AG04450 (cell line): ENCODE data around the gene PIP5K1B. TPM values are rescaled to one million over a fixed set of nuclear protein-coding genes. Genes with fewer than 3 reads are reported as not detected.

Source experiments
- CTCF ChIA-PET: fragments of 300-600, 350-600 bp; formaldehyde crosslinking; extraction: SDS; loops from one replicate; lab custom pipeline; 2022; ENCODE audit warnings: antibody characterized with exemption, inconsistent platforms; lab: Charles Lee
- POLR2A ChIA-PET: fragments of 350-600 bp; formaldehyde crosslinking; extraction: SDS; loops from one replicate; lab custom pipeline; 2021; ENCODE audit warnings: antibody characterized with exemption, inconsistent platforms; lab: Yijun Ruan, JAX
- DNase-seq: peaks from one replicate; pipeline ENCODE4 v3.0.0-alpha.2; 2011; ENCODE audit warnings: low read depth, low spot score
- H3K27ac ChIP-seq: one replicate; pipeline ENCODE4 v1.5.1; 2012; ENCODE audit warnings: low read depth, low read length, control low read depth
- H3K27me3 ChIP-seq: one replicate; pipeline ENCODE4 v1.6.0; 2012; ENCODE audit warnings: low read length; ENCODE audit not compliant: control insufficient read depth, insufficient read depth
- H3K4me3 ChIP-seq: 2 replicates; pipeline ENCODE4 v1.5.1; 2011; ENCODE audit warnings: mild to moderate bottlenecking, low read depth, low read length, control low read depth
- H3K9me3 ChIP-seq: 2 replicates; pipeline ENCODE4 v1.5.1; 2012; ENCODE audit warnings: low read length; ENCODE audit not compliant: control insufficient read depth, insufficient read depth
- polyA plus RNA-seq: library from polyadenylated mRNA; depleted of rRNA; stranded (reverse); fragments of >200 nt; gene quantifications from 2 replicates; pipeline ENCODE4 v1.2.3, GENCODE V29; 2011
- TF ChIP-seq, protein P1 (sequence below): IDR thresholded peaks from 2 replicates; pipeline ENCODE4 v1.5.1; 2011; ENCODE audit warnings: low read depth, low read length, control low read depth, inconsistent platforms

Gene PIP5K1B
- polyA plus RNA-seq, 1 experiment = not detected

DNA sequence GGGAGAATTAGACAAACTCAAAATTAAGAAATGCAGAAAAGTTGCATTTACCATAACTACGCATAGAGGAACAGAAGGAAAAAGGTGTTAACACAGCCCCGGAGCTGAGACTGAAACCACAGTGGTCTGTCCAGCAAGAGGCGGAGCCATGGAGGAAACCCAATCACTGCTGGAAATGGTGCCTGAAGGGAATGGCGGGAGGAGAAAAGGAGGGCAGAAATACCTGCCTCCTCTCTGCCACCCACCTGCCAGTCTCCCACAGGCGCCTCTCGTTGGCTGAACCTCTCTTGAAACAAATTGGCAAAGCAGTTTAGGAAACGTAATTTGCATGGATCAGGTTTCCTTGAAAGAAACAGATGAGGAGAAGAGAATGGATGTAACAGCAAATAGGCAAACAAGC, 318.6 kb downstream of the PIP5K1B start:
- DNase-seq = no peak
- H3K27me3 ChIP-seq = peaks cover 9% of the 10 kb centered on the region
- CTCF ChIA-PET = interaction anchor here (4.7 kb wide), 1 partner anchor 12 kb away, joined by 18 read pairs; the partner anchor contains the start of gene FXN
- no peak overlapping the region for H3K4me3 ChIP-seq
- POLR2A ChIA-PET = no interaction called here
- H3K27ac ChIP-seq = no peak overlapping the region
- TF ChIP-seq, protein P1, sequence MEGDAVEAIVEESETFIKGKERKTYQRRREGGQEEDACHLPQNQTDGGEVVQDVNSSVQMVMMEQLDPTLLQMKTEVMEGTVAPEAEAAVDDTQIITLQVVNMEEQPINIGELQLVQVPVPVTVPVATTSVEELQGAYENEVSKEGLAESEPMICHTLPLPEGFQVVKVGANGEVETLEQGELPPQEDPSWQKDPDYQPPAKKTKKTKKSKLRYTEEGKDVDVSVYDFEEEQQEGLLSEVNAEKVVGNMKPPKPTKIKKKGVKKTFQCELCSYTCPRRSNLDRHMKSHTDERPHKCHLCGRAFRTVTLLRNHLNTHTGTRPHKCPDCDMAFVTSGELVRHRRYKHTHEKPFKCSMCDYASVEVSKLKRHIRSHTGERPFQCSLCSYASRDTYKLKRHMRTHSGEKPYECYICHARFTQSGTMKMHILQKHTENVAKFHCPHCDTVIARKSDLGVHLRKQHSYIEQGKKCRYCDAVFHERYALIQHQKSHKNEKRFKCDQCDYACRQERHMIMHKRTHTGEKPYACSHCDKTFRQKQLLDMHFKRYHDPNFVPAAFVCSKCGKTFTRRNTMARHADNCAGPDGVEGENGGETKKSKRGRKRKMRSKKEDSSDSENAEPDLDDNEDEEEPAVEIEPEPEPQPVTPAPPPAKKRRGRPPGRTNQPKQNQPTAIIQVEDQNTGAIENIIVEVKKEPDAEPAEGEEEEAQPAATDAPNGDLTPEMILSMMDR = no peak
- no peaks in the 10 kb centered on the region for H3K9me3 ChIP-seq

DNA sequence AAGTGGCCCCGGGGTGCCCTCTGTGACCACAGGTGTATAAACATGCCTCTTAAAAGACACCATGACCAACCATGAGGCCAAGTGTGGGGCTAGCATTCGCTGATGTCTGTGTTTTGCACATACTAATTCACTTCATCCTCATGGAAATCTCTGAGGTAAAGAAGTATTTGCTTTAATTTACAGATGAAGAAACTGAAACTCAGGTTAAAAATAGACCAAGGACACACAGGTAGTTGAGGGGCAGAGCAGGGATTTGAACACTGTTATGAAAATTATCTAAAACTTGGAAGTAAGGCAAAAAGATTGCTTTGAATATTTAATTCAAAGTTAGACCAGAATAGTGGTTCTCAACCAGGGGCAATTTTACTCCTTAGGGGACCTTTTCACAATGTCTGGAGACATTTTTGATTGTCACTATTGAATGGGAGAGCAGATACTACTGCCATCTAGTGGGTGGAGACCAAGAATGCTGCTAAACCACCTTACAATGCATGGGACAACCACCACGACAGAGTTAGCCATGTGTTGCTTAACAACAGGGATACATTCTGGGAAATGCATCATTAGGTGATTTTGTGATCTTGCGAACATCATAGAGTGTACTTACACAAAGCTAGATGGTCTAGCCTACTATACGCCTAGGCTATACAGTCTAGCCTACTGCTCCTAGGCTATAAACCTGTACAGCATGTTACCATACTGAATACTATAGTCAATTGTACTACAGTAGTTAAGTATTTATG, 322.5 kb downstream of the PIP5K1B start:
- TF ChIP-seq, protein P1 = peak; percentile 79
- Histone ChIP-seq H3K27ac (no peak overlapping the region), H3K27me3 (peaks cover 8% of the 10 kb centered on the region), H3K9me3 (no peaks in the 10 kb centered on the region; the same call in 1 of the 2 replicates), H3K4me3 (no peak overlapping the region)
- no peak for DNase-seq
- ChIA-PET CTCF (interaction anchor here (0.6 to 4.7 kb wide), 6 partner anchors 8 to 445 kb away, joined by 3 to 18 read pairs (median 6); partner anchors contain the start of gene FXN), POLR2A (no interaction called here)

DNA sequence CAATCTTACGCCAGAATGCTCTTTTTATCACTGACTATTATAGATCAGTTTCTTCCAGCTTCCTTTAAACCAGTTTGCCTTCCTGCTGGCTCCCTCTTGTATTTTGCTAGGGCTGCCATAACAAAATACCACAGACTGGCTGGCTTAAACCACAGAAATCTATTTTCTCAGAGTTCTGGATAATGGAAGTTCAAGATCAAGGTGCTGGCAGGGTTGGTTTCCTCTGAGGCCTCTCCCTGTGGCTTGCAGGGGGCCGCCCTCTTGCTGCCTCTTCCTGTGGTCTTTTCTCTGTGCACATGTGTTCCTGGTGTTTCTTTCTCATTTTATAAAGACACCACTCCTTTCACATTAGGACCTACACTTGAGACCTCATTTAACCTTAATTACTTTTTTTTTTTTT, 323.7 kb downstream of the PIP5K1B start:
- ChIA-PET POLR2A (no interaction called here), CTCF (interaction anchor here (1.0 to 1.4 kb wide), 4 partner anchors 15 to 446 kb away, joined by 3 to 12 read pairs (median 4); no protein-coding TSS in a partner anchor)
- TF ChIP-seq, protein P1 = no peak
- Histone ChIP-seq H3K27ac (no peak overlapping the region), H3K4me3 (no peak overlapping the region), H3K9me3 (no peaks in the 10 kb centered on the region; the same call in 1 of the 2 replicates), H3K27me3 (peaks cover 7% of the 10 kb centered on the region)
- DNase-seq = no peak

DNA sequence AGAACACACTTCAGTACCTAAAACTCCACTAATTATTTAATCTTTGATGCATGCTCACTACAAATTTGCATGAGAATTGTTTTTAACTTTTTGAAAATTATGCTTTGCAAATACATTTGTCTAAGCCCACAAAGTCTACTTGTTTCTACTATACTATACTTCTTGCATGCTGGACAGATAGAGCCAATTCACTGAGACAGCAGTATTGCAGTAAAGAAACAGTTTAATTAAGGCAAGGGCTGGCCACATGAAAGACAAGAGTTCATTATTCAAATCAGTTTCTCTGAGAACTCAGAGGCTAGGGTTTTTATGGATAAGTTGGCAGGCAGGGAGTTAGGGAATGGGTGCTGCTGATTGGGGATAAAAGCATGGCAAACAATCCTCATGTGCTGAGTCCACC, 324.5 kb downstream of the PIP5K1B start:
- ChIA-PET POLR2A (no interaction called here), CTCF (no interaction called here)
- Histone ChIP-seq H3K27me3 (no peaks in the 10 kb centered on the region), H3K4me3 (no peak overlapping the region), H3K9me3 (no peaks in the 10 kb centered on the region; the same call in 1 of the 2 replicates), H3K27ac (no peak overlapping the region)
- DNase-seq = no peak
- TF ChIP-seq, protein P1 = no peak
